HG03196 (cell line): ENCODE measurements around the gene SUPT20H.

Experiments used
- ATAC-seq: cut with Tn5 transposase; IDR thresholded peaks from one replicate; pipeline ENCODE4 v1.9.1; 2021; ENCODE audit not compliant: unreplicated experiment

Gene SUPT20H

GRCh38 chr13:37009692-37010091 is 49.8 kb downstream of the SUPT20H start:
- no peak for ATAC-seq

- ATAC-seq, result no peak
Observed at GRCh38 chr13:37001921-37002250, 57.6 kb downstream of the SUPT20H start.

DNA sequence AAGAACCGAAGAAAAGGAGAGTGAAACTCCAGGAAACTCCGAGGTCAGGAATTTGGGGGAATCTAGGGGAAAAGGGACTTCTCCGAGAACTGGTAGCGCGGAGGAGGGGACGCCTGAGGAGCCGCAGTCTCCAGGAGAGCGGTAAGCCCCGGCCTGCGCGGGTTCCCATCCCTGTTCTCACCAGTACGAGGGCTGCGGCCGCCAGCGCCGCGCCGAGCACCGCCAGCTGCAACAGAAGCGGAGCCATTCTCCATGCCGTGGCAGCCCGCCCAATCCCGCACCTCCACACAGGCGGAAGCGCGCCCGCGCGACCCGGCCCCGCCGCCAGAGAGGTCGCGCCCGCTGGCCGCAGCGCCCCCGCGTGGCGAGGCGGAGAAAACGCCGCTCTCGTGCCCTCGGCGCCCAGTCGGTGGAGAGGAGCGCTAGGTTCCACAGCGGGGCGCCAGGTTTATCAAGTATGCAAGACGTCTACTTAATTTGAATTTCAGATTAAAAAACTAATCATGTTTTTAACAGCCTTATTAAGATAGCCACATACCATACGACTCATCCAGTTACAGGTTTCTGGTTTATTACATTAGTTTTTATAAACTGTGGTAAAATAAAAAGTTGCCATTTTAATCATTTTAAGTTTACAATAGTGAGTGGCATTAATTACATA is 60.3 kb downstream of the SUPT20H start, which contains the start of gene ALG5:
ALG5 (minus strand) TSS at position 287 of the 661 bp plus-strand sequence; CDS start at position 247, 40 bp downstream.
- peak; percentile 74 for ATAC-seq

GRCh38 chr13:36998624-36999041 is 60.9 kb downstream of the SUPT20H start:
- no peak for ATAC-seq

- no peak for ATAC-seq
Observed at GRCh38 chr13:36997716-36998427, 61.6 kb downstream of the SUPT20H start.

DNA sequence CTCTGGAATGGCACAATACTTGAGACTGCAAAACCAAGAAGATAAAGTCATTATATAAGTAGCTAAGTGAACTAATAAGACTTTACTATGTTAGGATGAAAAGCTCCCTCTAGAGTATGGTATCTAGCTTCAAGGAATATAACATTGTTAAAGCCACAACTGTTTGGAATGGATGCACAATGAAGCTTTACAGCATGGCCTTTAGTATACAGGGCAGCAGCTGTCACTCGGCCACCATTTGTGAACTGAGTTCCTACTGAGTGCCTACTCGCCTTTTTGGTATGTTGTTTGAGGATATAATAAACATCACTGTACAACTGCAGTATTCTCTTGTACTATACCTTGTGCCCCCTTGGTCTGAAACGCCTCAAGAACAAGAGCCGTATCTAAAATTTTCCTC is 67.1 kb downstream of the SUPT20H start:
- ATAC-seq, result no peak

GRCh38 chr13:36986462-36987240 is 72.8 kb downstream of the SUPT20H start:
- no peak for ATAC-seq

- no peak for ATAC-seq
Observed at GRCh38 chr13:36981156-36981743, 78.2 kb downstream of the SUPT20H start.

- ATAC-seq, result no peak
Observed at GRCh38 chr13:36979361-36980050, 80.0 kb downstream of the SUPT20H start.

DNA sequence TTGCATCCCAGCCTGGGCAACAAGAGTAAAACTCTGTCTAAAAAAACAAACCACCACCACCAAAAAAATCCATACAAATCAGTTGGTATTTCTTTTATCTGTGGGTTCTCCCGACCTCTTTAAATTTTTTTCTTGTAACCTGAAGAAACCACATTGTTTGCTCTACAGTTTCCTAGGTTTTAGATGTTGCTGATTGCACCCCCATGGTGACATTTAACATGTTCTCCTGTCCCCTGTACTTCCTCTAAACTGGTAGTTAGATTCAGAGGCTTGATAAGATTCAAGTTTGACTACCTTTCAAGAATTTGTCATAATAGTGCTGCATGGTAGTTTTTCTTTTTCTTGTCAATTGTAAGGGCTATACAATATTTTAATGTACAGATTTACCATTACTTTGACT is 84.3 kb downstream of the SUPT20H start:
- no peak for ATAC-seq

DNA sequence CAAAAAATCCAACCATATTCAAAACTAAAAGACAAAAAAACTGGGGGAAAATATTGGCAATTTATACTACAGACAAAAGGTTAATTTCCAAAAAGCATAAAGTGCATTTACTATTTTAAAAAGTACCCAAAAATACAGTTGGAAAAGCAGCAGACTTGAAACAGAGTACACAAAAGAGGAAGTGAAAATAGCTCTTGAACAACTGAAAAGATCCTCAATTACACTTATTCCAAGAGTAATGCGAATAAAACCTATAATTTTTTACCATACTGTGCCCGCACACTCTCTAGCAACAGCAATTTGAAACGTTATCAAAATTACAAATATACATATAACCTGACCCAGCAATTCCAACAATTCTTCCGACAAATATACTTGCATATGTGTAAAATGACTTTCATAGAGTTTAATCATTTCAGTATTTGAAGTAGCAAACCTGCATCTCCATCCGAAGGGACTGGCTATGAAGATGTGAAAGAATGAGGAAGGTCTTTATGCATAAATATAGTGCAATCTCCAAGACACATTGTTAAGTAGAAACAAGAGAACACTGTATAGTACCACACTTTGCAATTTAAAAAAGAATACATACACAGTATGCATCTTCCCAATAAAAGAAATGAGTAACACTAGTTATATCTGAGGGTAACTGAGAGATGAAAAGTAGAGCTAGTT is 85.7 kb downstream of the SUPT20H start:
- ATAC-seq, result peak; percentile 63

GRCh38 chr13:36973009-36973408 is 86.5 kb downstream of the SUPT20H start:
- no peak for ATAC-seq

DNA sequence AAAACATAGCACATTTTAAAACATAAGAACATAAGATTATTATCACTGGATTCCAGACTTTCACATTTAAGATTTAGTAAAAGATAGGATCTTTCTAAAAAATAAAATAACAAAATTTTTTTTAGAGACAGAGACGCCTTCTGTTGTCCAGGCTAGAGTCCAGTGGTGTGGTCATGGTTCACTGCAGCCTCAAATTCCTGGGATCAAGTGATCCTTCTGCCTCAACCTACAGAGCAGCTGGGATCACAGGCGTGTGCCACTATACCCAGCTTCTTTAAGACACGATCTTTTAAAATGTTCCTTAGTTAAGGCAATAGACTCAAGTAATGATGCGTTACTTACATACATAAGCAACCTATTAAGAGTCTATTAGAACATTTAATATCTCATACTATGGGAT is 93.1 kb downstream of the SUPT20H start:
- no peak for ATAC-seq

DNA sequence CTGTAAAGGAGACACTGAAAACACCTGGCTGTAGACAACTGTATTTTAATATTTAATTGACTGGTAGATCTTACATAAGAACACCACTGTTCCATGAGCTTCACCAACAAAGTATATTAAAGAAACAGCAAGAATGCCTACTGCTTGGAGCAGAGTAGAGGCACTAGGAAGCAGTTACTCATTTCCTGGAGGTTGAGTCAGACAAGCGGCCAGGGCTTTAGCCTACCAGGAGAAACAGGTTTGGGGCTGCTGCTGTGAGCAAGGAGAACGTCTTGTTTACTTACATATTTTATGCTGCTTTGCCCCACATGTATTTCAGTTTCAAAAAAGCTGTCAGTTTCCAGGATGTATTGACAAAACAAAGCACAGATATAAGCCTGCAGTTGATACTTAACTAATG is 93.7 kb downstream of the SUPT20H start:
- ATAC-seq, result no peak

- ATAC-seq, result no peak
Observed at GRCh38 chr13:36959456-36960116, 99.9 kb downstream of the SUPT20H start.
